K562 (cell line): ENCODE data around the gene RNASE4. TPM values are rescaled to one million over a fixed set of nuclear protein-coding genes. Genes with fewer than 3 reads are reported as not detected.

Experiments
- ATAC-seq: fragments of 200-7000 bp; cut with Tn5 transposase; 3 replicates; pipeline ENCODE4 v1.9.1; 2020; ENCODE audit warnings: moderate library complexity
- BruUV-seq: library from RNA; stranded (reverse); fragments of 400-500 nt; replicated peaks from 2 replicates; lab custom pipeline; 2021; lab: Mats Ljungman, UMichigan
- CTCF ChIA-PET: fragments of 300-600 bp; formaldehyde crosslinking; extraction: SDS; loops from one replicate; lab custom pipeline; 2021; ENCODE audit warnings: low intra/inter-chr PET ratio; lab: Yijun Ruan, JAX
- POLR2A ChIA-PET: fragments of 300-600, 350-650 bp; sonication (Branson Sonifier 250); formaldehyde crosslinking; extraction: SDS; loops from one replicate; lab custom pipeline; 2021; ENCODE audit warnings: antibody characterized with exemption, inconsistent platforms; lab: Yijun Ruan, JAX
- DNase-seq, 4 experiments: peaks; one replicate each; pipeline versions ENCODE4 v3.0.0 to v3.0.0-alpha.2; 2011 to 2018; ENCODE audit warnings: low spot score in 3 of 4, mixed read lengths in 3 of 4; ENCODE audit errors: extremely low read depth in 1 of 4
- FAIRE-seq: peaks from 2 replicates; lab custom pipeline; 2011; peaks lifted over from hg19 to GRCh38; lab: Jason Lieb, UNC
- H2AFZ ChIP-seq: 2 replicates; pipeline ENCODE4 v1.6.0; 2011; ENCODE audit warnings: low read depth, low read length, control low read depth, inconsistent platforms
- H3K27ac ChIP-seq: fragments of 200-600 bp; 3 replicates; pipeline ENCODE4 v1.8.0; 2011; ENCODE audit warnings: low read depth, mild to moderate bottlenecking, control low read depth, inconsistent platforms, low read length, moderate library complexity, mixed read lengths; ENCODE audit errors: extremely low read depth
- H3K27me3 ChIP-seq, 2 experiments: fragments of 300-600 bp in 1 of 2; 2 replicates in 1 of 2; 3 replicates in 1 of 2; pipeline versions ENCODE4 v1.6.0 to v1.8.0; 2011; ENCODE audit warnings: inconsistent platforms in 2 of 2, low read length in 2 of 2, mild to moderate bottlenecking in 1 of 2, mixed read lengths in 1 of 2, moderate library complexity in 1 of 2; ENCODE audit not compliant: control insufficient read depth in 2 of 2, insufficient read depth in 2 of 2
- H3K36me3 ChIP-seq: fragments of 300-600 bp; 3 replicates; pipeline ENCODE4 v1.8.0; 2011; ENCODE audit warnings: mild to moderate bottlenecking, low read length, inconsistent platforms; ENCODE audit not compliant: control insufficient read depth, insufficient read depth
- H3K4me1 ChIP-seq, 2 experiments: fragments of 200-600 bp in 1 of 2; replicated peaks in 1 of 2; 2 replicates in 1 of 2; 3 replicates in 1 of 2; pipeline versions ENCODE4 v1.5.1 to v1.8.0; 2011; ENCODE audit warnings: inconsistent platforms in 2 of 2, low read length in 2 of 2, mild to moderate bottlenecking in 1 of 2, mixed read lengths in 1 of 2, moderate library complexity in 1 of 2; ENCODE audit not compliant: control insufficient read depth in 2 of 2, insufficient read depth in 2 of 2
- H3K4me2 ChIP-seq: 2 replicates; pipeline ENCODE4 v1.6.1; 2011; ENCODE audit warnings: low read length, control low read depth, inconsistent platforms, mixed read lengths; ENCODE audit not compliant: insufficient read depth
- H3K4me3 ChIP-seq: fragments of 200-600 bp; sonication (generic), shearing (Covaris generic); 2 replicates; pipeline ENCODE4 v1.5.1; 2016; ENCODE audit warnings: control low read depth, inconsistent platforms
- H3K79me2 ChIP-seq: fragments of 200-600 bp; 3 replicates; pipeline ENCODE4 v1.8.0; 2011; ENCODE audit warnings: low read length, inconsistent platforms; ENCODE audit not compliant: control insufficient read depth, insufficient read depth
- H3K9ac ChIP-seq, 2 experiments: 2 replicates each; pipeline versions ENCODE4 v1.6.0 to v1.6.1; 2011; ENCODE audit warnings: low read depth in 2 of 2, low read length in 2 of 2, control low read depth in 1 of 2, inconsistent platforms in 1 of 2, mild to moderate bottlenecking in 1 of 2, mixed read lengths in 1 of 2; ENCODE audit not compliant: insufficient read depth in 1 of 2
- H3K9me1 ChIP-seq: one replicate; pipeline ENCODE4 v1.6.0; 2011; ENCODE audit warnings: inconsistent platforms, mild to moderate bottlenecking, low read length, moderate library complexity; ENCODE audit not compliant: control insufficient read depth, insufficient read depth
- H3K9me3 ChIP-seq: replicated peaks from 2 replicates; pipeline ENCODE4 v1.5.1; 2011; ENCODE audit warnings: low read depth, low read length, inconsistent platforms; ENCODE audit not compliant: control insufficient read depth, insufficient read depth
- H4K20me1 ChIP-seq: replicated peaks from 2 replicates; pipeline ENCODE4 v1.6.1; 2011; ENCODE audit warnings: low read length, inconsistent platforms, mixed read lengths; ENCODE audit not compliant: control insufficient read depth, insufficient read depth
- CREM ChIP-seq: IDR thresholded peaks from 2 replicates; pipeline ENCODE4 v1.6.1; 2014; ENCODE audit warnings: antibody characterized with exemption, low read depth
- HDAC8 ChIP-seq: fragments of 450-650 bp; IDR thresholded peaks from 2 replicates; pipeline ENCODE4 v1.6.1; 2016; ENCODE audit warnings: mild to moderate bottlenecking, missing genetic modification characterization, moderate library complexity, missing compliant biosample characterization
- PHF20 ChIP-seq: fragments of 450-650 bp; IDR thresholded peaks from 2 replicates; pipeline ENCODE4 v1.6.1; 2018; ENCODE audit not compliant: partially characterized antibody
- PHTF2 ChIP-seq: fragments of 250-450 bp; sonication (Bioruptor Pico); IDR thresholded peaks from 2 replicates; pipeline ENCODE4 v1.5.0; 2021; ENCODE audit warnings: mild to moderate bottlenecking
- POLR3A ChIP-seq: IDR thresholded peaks from 2 replicates; pipeline ENCODE4 v1.6.1; 2011; ENCODE audit warnings: borderline replicate concordance, mild to moderate bottlenecking, moderate library complexity; ENCODE audit not compliant: insufficient read length, insufficient read depth; ENCODE audit errors: extremely low read depth
- SETDB1 ChIP-seq: IDR thresholded peaks from one replicate; pipeline ENCODE4 v1.6.1; 2012; ENCODE audit warnings: low read length, control low read depth, inconsistent platforms
- ZBTB17 ChIP-seq: fragments of 450-650 bp; formaldehyde crosslinking; IDR thresholded peaks from 2 replicates; pipeline ENCODE4 v1.4.0; 2020; ENCODE audit warnings: mild to moderate bottlenecking
- ZNF280A ChIP-seq: fragments of 450-650 bp; IDR thresholded peaks from 2 replicates; pipeline ENCODE4 v1.6.1; 2018; ENCODE audit warnings: mild to moderate bottlenecking, low read depth; ENCODE audit not compliant: partially characterized antibody
- ZNF699 ChIP-seq: fragments of 250-450 bp; sonication (Bioruptor Pico); IDR thresholded peaks from 2 replicates; pipeline ENCODE4 v1.8.0; 2021; ENCODE audit warnings: mild to moderate bottlenecking, moderate library complexity; ENCODE audit not compliant: insufficient replicate concordance
- ZNF766 ChIP-seq: fragments of 200-800 bp; sonication (Bioruptor generic); conservative IDR thresholded peaks from 2 replicates; pipeline ENCODE4 v1.6.1; 2016; ENCODE audit warnings: missing genetic modification characterization, missing compliant biosample characterization
- ZSCAN29 ChIP-seq: fragments of 450-650 bp; IDR thresholded peaks from 2 replicates; pipeline ENCODE4 v1.6.1; 2017
- WGBS: fragments of 100-300 bp; shearing (Covaris generic); methylation state at CpG from one replicate; pipeline ENCODE4 v1.1.6; 2016; ENCODE audit warnings: low coverage, mixed read lengths; ENCODE audit not compliant: insufficient coverage; ENCODE audit errors: missing lambda C conversion rate; 5-methylcytosine and 5-hydroxymethylcytosine counted together
- in situ Hi-C: fragments of 300-500 bp; cut with MboI; formaldehyde crosslinking; loops from 4 replicates; pipeline ENCODE4 v1.15.0; 2018; ENCODE audit warnings: inconsistent platforms, mixed read lengths
- intact Hi-C: fragments of 100-400 bp; cut with micrococcal nuclease; formaldehyde crosslinking; loops from 2 replicates; pipeline ENCODE4 v1.14.2; 2022
- polyA plus RNA-seq, 8 experiments: library from polyadenylated mRNA; depleted of rRNA in 4 of 8; stranded (reverse) in 5 of 8; unstranded in 3 of 8; fragments of >200 nt; fragmentation: Nextera tagmentation in 2 of 8; fragmentation: Illumina TruSeq in 1 of 8; extraction: Ambion mirVana in 2 of 8; extraction: Trizol in 1 of 8; gene quantifications; 2 replicates each; pipeline versions ENCODE4 v1.2.1 to v1.2.3, GENCODE V29; 2011 to 2014; ENCODE audit warnings: inconsistent platforms in 1 of 8, missing spikeins in 1 of 8
- total RNA-seq, 7 experiments: library from RNA; depleted of rRNA in 6 of 7; stranded (reverse); fragments of >200 nt in 6 of 7; fragmentation: Illumina TruSeq in 2 of 7; extraction: Trizol in 2 of 7; gene quantifications; 2 replicates each; pipeline versions ENCODE4 v1.2.1 to v1.2.3, GENCODE V29; 2011 to 2021; ENCODE audit warnings: low replicate concordance in 1 of 7

RNASE4 gene
- total and polyA plus RNA-seq, 9 of the 15 experiments (the other 6 are each of a cell fraction or from before 2014, with no cell fraction given): 0.09 to 0.22 (median 0.13) TPM; not detected in 2

DNA sequence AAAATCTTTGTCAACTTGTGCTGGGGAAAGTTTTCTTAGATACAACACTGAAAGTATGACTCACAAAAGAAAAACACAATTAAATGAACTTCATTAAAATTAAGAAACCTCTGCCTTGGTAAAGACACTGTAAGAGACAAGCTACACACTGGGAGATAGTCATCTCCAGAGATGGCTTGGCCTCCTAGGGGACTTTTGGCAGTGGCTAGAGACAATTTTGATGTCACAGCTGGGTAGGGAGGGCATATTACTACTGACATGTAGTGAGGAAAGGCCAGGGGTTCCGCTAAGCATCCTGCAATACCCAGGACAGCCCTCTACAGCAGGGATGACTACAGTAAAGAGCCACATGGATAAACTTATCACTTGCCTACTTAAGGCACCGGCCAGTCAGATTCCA is 8.7 kb upstream of the RNASE4 start:
- Histone ChIP-seq H3K4me2 (no peak overlapping the region), H3K36me3 (no peaks in the 10 kb centered on the region), H3K4me1 (peaks cover 8 to 16% of the 10 kb centered on the region in 2 experiments; a peak in 3 of 5 replicates), H3K9me1 (no peaks in the 10 kb centered on the region), H3K27me3 (no peaks in the 10 kb centered on the region), H4K20me1 (no peaks in the 10 kb centered on the region; the same call in 1 of the 2 replicates), H2AFZ (no peak overlapping the region), H3K27ac (no peak overlapping the region), H3K9me3 (no peaks in the 10 kb centered on the region), H3K4me3 (no peak overlapping the region), H3K9ac (no peak overlapping the region), H3K79me2 (no peaks in the 10 kb centered on the region)
- no TSS peak for BruUV-seq
- POLR2A ChIA-PET: no interaction called here
- intact Hi-C loops: no loop called here
- no peak for DNase-seq
- no peak for FAIRE-seq
- TF ChIP-seq SETDB1 (no peak), ZNF766 (no peak), HDAC8 (tag) (no peak)
- in situ Hi-C loops: no loop called here
- ATAC-seq: no peak
- WGBS: 4% methylated on average over 2 of the region's 2 CpGs
- CTCF ChIA-PET: no interaction called here

- FAIRE-seq: no peak
- WGBS: 10% methylated on average over 2 of the region's 2 CpGs
- no peak overlapping the region for H3K9ac ChIP-seq
- POLR2A ChIA-PET: interaction anchor here (0.7 kb wide), 1 partner anchor 149 kb away, joined by 3 read pairs; no protein-coding TSS in a partner anchor
- no peaks in the 10 kb centered on the region; the same call in 1 of the 2 replicates for H4K20me1 ChIP-seq
- H3K4me1 ChIP-seq: peaks cover 8 to 18% of the 10 kb centered on the region in 2 experiments; a peak in 3 of 5 replicates
- TF ChIP-seq PHTF2 (no peak), CREM (no peak), ZBTB17 (CRISPR knock-in tag) (no peak), PHF20 (no peak), ZNF280A (no peak), ZNF699 (CRISPR knock-in tag) (no peak), POLR3A (no peak), ZSCAN29 (no peak)
- TF ChIP-seq, all 486 proteins: peak for 0
- H2AFZ ChIP-seq: no peak overlapping the region
- no peaks in the 10 kb centered on the region for H3K9me3 ChIP-seq
- no peak overlapping the region for H3K27ac ChIP-seq
- no peaks in the 10 kb centered on the region for H3K36me3 ChIP-seq
- H3K9me1 ChIP-seq: no peaks in the 10 kb centered on the region
- intact Hi-C loops: no loop called here
- H3K4me3 ChIP-seq: no peak overlapping the region
- no peaks in the 10 kb centered on the region for H3K79me2 ChIP-seq
- H3K4me2 ChIP-seq: no peak overlapping the region
- CTCF ChIA-PET: no interaction called here
- DNase-seq (no peak), ATAC-seq (no peak)
- H3K27me3 ChIP-seq: no peaks in the 10 kb centered on the region
- in situ Hi-C loops: no loop called here
- BruUV-seq: no TSS peak
These were observed 8.3 kb upstream of the RNASE4 start for GRCh38 chr14:20676072-20676471.
